T-helper 9 cell (primary cell): ENCODE results near the gene ERCC1.

ENCODE experiments used
- DNase-seq: peaks from one replicate; pipeline ENCODE4 v3.0.0-alpha.2; 2020
- total RNA-seq, 2 donors: gene quantifications; one replicate each; lab custom pipeline; 2026; lab: John Stamatoyannopoulos, UW

ERCC1 gene
- total RNA-seq, result 44.4 to 46.3 reads per million in 2 donors

DNA sequence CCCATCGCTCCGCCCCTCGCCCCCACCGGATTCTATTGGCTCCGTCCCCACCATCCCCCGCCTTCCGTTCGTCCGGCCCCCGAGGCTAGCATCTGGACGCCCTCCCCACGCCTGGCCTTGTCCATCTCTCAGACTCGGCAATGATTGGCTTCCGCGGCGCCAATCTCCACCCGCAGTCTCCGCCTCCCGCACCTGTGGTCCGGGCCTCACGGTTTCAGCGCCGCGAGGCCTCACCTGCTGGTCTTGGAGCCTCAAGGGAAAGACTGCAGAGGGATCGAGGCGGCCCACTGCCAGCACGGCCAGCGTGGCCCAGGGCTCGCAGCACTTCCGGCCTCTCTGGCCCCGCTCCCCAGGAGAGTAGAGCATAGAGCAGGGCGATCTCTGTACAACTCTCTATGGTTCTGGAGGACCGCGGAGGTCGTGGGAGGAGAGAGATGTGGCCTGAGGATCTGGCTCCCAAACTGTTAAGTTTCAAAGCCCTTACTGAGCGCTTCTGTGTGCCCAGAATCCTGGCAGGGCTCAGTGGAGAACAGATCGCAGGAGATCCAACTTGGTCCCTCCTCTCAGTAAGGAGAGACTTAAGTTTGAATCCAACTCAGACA is at the start of gene ERCC1:
ERCC1 (minus strand) TSS at position 329 of the 602 bp plus-strand sequence. CDS start 543 bp downstream, outside the sequence.
- DNase-seq, result no peak

GRCh38 chr19:45473367-45473681 is 49.6 kb upstream of the ERCC1 start:
- DNase-seq, result no peak

DNA sequence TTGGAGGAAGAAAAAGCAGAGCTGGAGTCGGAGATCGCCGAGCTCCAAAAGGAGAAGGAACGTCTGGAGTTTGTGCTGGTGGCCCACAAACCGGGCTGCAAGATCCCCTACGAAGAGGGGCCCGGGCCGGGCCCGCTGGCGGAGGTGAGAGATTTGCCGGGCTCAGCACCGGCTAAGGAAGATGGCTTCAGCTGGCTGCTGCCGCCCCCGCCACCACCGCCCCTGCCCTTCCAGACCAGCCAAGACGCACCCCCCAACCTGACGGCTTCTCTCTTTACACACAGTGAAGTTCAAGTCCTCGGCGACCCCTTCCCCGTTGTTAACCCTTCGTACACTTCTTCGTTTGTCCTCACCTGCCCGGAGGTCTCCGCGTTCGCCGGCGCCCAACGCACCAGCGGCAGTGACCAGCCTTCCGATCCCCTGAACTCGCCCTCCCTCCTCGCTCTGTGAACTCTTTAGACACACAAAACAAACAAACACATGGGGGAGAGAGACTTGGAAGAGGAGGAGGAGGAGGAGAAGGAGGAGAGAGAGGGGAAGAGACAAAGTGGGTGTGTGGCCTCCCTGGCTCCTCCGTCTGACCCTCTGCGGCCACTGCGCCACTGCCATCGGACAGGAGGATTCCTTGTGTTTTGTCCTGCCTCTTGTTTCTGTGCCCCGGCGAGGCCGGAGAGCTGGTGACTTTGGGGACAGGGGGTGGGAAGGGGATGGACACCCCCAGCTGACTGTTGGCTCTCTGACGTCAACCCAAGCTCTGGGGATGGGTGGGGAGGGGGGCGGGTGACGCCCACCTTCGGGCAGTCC is 49.0 kb upstream of the ERCC1 start:
- DNase-seq, result peak; percentile 53

DNA sequence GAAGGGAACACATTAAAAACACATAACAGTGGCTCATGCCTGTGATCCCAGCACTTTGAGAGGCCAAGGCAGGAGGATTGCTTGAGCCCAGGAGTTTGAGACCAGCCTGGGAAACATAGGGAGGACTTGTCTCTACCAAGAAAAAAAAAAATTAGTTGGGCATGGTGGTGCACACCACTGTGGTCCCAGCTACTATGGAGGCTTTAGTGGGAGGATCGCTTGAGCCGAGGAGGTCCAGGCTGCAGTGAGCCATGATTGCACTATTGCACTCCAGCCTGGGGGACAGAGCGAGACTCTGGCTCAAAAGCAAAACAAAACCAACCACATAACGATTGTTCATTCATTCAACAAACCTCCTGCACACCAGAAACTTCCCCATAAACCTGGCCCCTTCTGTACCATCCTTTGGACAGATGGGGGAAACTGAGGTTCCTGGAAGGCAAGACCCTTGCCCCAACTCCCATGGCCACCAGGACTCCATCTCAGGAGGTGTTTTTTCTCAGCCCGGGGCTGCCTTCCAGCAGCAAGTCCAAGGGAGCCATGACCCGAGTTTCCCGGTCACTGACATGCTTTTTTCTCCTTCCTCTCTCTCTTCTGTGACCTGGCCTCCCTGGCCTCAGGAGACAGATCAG is 48.3 kb upstream of the ERCC1 start:
- DNase-seq, result no peak

DNA sequence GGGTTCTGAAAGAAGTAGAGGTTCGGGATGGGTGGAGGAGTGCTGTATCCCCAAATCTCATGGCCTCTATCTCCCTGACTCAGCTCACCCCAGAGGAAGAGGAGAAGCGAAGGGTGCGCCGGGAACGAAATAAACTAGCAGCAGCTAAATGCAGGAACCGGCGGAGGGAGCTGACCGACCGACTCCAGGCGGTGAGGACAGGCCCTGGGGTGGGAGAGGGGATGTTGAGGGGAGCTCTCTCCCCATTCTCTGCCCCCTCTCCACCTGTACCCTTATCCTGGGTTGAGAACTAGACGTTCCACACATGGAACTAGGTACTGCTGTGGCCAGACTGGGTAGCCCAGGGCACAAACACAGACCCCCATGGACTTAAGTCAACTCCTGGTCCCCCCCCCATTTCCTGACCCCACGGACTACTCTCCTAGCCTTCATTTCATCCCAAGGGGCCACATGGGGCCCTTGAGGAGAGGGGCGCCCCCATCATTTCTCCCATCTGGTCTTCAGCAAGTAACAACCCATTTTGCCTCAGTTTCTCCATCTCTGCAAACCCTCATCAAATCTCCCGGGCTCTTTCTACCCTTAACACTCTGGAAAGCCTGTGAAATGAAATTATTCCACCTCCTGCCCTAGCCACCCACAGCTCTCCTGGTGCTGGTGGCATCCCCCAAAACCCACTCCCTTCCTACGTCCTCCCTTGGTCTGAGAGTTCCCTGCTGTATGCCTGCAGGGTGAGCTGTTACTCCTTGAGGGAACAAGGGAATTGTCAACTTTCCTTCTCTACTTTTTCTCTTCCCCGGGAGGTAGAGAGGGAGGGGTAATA is 47.6 kb upstream of the ERCC1 start:
- DNase-seq, result no peak

- DNase-seq, result no peak
These were observed 47.0 kb upstream of the ERCC1 start for GRCh38 chr19:45470762-45471081.

GRCh38 chr19:45469945-45470761 is 46.4 kb upstream of the ERCC1 start:
- peak; percentile 48 for DNase-seq

DNA sequence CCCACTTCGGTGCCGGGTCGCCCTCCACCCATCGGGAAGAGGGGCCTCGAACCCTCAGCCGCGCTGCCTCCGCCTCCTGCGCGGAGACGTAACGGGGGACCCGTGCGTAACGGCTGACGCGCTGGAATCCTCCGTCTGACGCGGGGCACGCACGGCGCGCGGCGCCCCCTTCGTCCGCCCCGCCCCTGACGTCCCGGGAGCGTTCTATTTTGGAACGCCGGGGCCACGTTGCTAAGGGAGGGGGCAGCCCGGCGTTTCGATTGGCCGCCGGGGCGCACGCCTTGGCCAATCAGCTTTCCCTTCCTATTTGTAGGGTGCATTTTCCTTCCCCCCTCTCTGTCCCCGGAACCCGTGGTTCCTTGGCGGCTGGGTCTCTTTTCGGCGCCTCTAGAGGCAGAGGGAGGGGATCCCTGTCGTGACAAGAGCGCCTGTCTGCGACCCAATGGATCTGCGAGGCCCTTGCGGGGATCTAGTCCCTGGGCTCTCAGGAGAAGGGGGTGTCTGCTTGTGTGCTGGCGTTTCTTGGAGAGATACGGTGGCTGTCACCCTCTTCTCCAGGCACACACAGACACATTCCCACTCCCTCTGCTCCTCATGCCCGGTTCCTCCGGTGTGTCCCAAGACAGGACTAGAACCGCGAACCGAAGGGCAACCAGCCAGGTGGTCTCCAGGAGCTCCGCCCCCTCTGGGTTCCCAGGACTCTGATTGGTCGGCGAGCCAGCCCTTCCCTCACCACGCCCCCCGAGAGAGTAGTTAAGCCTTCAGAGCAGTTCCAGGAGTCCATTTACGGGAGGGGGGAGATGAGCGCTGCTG is 45.6 kb upstream of the ERCC1 start:
- DNase-seq, result peak; percentile 75

DNA sequence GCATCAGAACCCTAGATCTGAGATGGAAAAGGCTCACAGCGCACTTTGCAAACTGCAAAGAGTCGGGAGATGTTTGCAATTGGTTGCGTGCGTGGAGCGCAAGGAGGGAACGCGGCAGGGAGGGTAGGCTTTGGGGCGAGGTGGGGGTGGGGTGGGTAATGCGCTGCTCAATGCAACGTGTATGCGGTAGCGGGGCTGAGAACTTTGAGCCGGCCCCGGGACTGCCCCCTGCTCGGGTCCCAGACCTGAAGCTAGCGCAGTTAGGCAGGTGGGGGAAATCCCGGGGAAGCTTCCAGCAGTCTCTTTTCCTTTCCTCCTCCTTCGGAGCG is 45.0 kb upstream of the ERCC1 start:
- DNase-seq, result peak; percentile 61

DNA sequence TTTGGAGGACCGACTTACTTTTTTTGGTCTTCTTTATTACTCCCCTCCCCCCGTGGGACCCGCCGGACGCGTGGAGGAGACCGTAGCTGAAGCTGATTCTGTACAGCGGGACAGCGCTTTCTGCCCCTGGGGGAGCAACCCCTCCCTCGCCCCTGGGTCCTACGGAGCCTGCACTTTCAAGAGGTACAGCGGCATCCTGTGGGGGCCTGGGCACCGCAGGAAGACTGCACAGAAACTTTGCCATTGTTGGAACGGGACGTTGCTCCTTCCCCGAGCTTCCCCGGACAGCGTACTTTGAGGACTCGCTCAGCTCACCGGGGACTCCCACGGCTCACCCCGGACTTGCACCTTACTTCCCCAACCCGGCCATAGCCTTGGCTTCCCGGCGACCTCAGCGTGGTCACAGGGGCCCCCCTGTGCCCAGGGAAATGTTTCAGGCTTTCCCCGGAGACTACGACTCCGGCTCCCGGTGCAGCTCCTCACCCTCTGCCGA is 44.5 kb upstream of the ERCC1 start:
- no peak for DNase-seq

- DNase-seq, result peak; percentile 95
These were observed 43.9 kb upstream of the ERCC1 start, which contains the start of gene FOSB for GRCh38 chr19:45467456-45468158. FOSB (plus strand) TSS chr19:45467996; CDS start chr19:45468587, 591 bp downstream.

DNA sequence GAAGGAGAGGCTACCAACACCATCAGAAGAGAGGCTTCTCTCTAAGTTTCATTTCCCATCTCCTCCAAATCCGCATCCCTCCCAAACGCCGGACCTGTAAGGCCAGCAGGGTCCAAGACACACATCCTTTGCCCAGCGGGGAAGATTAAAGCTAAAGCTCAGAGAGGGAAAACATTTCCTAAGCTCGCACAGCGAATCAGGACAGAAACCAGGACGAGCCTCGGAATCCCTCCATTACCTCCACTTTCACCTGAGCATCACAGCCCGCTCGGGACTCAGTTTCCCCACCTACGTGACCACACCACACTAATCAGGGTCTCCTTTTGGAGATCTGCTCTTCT is 43.4 kb upstream of the ERCC1 start:
- DNase-seq, result no peak

- DNase-seq, result no peak
These were observed 41.2 kb upstream of the ERCC1 start for GRCh38 chr19:45464852-45465441.

- DNase-seq, result no peak
These were observed 40.6 kb upstream of the ERCC1 start for GRCh38 chr19:45464274-45464673.

- DNase-seq, result no peak
These were observed 39.5 kb upstream of the ERCC1 start for GRCh38 chr19:45463241-45463640.

DNA sequence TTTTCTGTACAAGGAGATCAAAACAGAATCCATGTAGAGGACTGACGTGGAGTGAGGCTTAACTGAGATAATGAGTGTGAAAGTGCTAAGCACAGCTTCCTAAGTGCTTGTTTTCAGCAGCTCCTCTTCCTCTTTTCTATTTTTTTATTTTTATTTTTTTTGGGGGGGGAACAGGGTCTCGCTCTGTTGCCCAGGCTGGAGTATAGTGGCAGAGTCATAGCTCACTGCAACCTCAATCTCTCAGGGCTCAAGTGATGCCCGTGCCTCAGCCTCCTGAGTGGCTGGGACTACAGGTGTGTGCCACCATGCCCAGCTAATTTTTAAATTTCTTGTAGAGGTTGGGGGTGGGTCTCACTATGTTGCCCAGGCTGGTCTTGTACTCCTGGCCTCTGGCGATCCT is 38.5 kb upstream of the ERCC1 start:
- DNase-seq, result no peak

GRCh38 chr19:45460807-45461347 is 37.2 kb upstream of the ERCC1 start:
- no peak for DNase-seq

GRCh38 chr19:45457776-45458175 is 34.1 kb upstream of the ERCC1 start:
- no peak for DNase-seq

DNA sequence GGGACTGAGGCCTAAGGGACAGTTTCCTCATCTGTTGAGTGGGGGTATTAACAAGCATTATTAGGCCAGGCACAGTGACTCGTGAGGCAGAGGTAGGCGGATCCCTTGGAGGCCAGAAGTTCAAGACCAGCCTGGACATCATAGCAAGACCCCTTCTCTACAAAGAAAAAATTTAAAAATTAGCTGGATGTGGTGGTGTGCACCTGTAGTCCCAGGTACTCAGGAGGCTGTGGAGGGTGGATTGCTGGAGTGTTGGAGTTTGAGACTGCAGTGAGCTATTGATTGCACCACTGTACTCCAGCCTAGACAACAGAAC is 32.7 kb upstream of the ERCC1 start:
- DNase-seq, result no peak
